ENCODE data around the gene DMPK. TPM values are rescaled to one million over a fixed set of nuclear protein-coding genes. Genes with fewer than 3 reads are reported as not detected.
"Not testable (repeated sequence)": the region's sequence is repeated elsewhere in the genome, so short reads cannot be mapped to it uniquely, and the experiment has no call there.

DMPK gene
- total RNA-seq, 2 experiments from 2014 or later = 26.4 to 32.2 TPM

DNA sequence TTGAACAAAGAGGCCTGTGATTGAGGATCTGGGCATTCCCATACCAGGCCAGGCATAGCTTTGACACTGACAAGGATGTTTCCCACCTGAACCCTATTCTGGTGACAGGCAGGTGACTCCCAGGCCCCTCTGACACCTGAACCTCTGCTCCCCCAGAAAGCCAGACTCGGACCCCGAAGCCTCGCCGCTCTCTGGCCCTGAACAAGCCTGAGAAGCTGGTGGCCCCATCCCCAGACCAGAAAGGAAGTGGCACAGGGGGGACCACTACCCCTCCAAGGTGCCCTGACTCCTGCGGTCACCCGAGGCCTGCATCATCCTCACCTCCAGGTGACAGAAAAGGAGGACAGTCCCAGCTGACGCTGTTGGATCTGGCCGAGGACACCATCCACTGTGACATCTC lies 28.0 kb downstream of the DMPK start:
- no peak for ATAC-seq (ENCODE audit: low read depth)
- Mint-ChIP-seq H3K4me1 (no peaks in the 10 kb centered on the region), H3K9me3 (no peaks in the 10 kb centered on the region), H3K27ac (no peak overlapping the region), H3K27me3 (peaks cover 2% of the 10 kb centered on the region), H3K36me3 (no peaks in the 10 kb centered on the region), H3K4me3 (no peak overlapping the region)
- no peak for DNase-seq
- POLR2A ChIA-PET = no interaction called here

DNA sequence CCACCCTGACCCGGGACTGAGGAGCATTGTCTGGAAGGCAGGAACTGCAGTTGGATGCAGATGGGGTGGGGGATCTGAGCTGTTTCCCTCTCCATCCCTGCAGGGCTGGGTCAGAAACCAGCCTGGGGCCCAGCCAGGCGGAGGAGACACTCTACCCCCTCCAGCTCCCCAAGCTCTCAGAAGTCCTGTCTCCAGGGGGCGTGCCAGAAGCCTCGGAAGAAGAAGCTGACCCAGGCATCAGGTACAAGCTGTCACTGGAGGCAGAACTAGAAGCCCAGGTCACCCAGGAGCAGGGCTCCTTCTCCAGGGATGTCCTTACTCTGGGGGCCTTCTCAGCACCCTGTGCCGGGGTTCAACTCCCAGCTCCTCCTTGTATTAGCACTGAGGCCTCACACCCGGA lies 28.7 kb downstream of the DMPK start:
- ATAC-seq (ENCODE audit: low read depth) (no peak), DNase-seq (no peak)
- Mint-ChIP-seq H3K27ac (no peak overlapping the region), H3K36me3 (no peaks in the 10 kb centered on the region), H3K9me3 (no peaks in the 10 kb centered on the region), H3K27me3 (peaks cover 2% of the 10 kb centered on the region), H3K4me1 (no peaks in the 10 kb centered on the region), H3K4me3 (no peak overlapping the region)
- POLR2A ChIA-PET = no interaction called here

DNA sequence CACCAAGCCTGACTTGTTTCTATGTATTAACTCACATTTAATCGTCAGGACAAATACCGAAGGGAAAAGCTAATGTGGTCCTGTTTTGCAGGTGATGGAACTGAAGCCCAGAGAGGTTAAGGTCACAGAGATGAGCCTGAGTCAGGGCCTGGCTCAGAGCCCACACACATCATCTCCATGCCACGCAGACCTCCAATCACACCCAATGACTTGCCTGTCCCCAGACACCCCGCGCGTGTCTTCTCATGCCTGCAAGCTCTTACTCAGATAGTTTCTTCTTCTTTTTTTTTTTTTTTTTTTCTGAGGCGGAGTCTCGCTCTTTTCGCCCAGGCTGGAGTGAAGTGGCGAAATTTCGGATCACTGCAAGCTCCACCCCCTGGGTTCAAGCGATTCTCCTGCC lies 29.7 kb downstream of the DMPK start:
- Mint-ChIP-seq H3K4me1 (no peaks in the 10 kb centered on the region), H3K4me3 (no peak overlapping the region), H3K27me3 (peaks cover 4% of the 10 kb centered on the region), H3K9me3 (no peaks in the 10 kb centered on the region), H3K36me3 (no peaks in the 10 kb centered on the region), H3K27ac (no peak overlapping the region)
- POLR2A ChIA-PET = interaction anchor here (0.6 kb wide), 1 partner anchor 367 kb away, joined by 3 read pairs; no protein-coding TSS in a partner anchor
- DNase-seq = no peak
- no peak for ATAC-seq (ENCODE audit: low read depth)

DNA sequence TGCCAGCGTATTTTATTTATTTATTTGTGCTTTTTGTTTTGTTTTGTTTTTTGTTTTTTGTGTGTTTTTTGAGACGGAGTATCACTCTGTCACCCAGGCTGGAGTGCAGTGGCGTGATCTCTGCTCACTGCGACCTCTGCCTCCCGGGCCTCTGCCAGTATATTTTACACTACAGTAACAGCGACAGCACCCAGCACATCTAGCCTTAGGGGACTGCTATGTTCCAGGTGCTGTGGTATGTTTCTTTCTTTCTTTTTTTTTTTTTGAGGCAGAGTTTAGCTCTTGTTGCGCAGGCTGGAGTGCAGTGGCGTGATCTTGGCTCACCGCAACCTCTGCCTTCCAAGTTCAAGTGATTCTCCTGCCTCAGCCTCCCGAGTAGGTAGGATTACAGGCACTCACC lies 30.8 kb downstream of the DMPK start:
- H3K36me3 Mint-ChIP-seq; H3K27ac Mint-ChIP-seq; H3K4me1 Mint-ChIP-seq; POLR2A ChIA-PET; H3K9me3 Mint-ChIP-seq; ATAC-seq (ENCODE audit: low read depth); DNase-seq; H3K4me3 Mint-ChIP-seq: not testable (repeated sequence)
- peaks cover 11% of the 10 kb centered on the region for H3K27me3 Mint-ChIP-seq

DNA sequence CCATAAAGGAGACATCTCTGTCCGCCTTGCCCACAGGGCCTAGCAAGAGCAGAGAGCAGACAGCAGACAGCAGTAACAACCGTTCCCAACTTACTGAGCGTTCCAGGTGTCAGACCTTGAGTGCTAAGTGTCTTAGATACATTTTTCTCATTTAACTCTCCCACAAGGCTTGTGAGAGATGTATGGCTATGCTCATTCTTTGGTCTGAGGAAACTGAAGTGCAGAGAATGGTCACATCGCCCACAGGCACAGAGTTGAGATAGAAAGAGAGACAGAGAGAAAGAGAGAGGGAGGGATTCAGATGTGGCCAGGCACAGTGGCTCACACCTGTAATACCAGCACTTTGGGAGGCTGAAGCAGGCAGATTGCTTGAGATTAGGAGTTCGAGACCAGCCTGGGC lies 34.8 kb downstream of the DMPK start:
- H3K4me1 Mint-ChIP-seq = no peaks in the 10 kb centered on the region
- no peak overlapping the region for H3K4me3 Mint-ChIP-seq
- H3K27me3 Mint-ChIP-seq = peaks cover 25% of the 10 kb centered on the region
- POLR2A ChIA-PET = no interaction called here
- ATAC-seq (ENCODE audit: low read depth) (no peak), DNase-seq (no peak)
- no peaks in the 10 kb centered on the region for H3K36me3 Mint-ChIP-seq
- no peak overlapping the region for H3K27ac Mint-ChIP-seq
- no peaks in the 10 kb centered on the region for H3K9me3 Mint-ChIP-seq

DNA sequence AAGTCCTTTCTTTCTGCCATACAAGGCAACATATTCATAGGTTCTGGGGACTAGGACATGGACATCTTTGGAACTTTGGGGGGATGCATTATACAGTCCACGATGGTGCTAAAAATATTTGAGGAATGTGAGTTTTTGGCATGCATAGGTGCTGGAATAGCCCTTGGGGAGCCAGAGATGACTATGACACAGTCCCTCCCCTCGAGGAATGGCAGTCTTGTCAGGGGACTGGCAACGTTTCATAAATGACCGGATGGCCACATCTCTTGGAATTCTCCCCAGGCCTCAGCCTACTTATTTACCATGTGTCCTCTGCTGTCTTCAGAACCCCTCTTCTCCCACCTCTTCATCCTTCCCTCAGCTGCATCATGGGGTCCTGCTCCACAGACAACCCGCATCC lies 35.4 kb downstream of the DMPK start:
- Mint-ChIP-seq H3K36me3 (no peaks in the 10 kb centered on the region), H3K9me3 (no peaks in the 10 kb centered on the region)
- POLR2A ChIA-PET = no interaction called here

DNA sequence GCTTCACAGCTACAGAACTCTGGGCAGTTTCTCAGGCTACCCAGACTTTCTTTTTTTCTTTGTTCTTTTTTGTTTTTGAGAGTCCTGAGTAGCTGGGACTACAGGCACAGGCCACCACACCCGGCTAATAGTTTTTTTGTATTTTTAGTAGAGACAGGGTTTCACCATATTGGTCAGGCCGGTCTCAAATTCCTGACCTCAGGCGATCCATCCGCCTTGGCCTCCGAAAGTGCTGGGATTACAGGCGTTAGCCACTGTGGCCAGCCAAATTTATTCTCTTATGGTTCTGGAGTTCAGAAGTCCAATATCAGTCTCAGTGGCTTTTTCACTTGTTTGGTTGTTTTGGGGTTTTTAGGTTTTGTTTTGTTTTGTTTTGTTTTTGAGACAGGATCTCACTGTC lies 36.7 kb downstream of the DMPK start:
- Mint-ChIP-seq H3K27me3 (peaks cover 26% of the 10 kb centered on the region), H3K9me3 (no peaks in the 10 kb centered on the region), H3K36me3 (no peaks in the 10 kb centered on the region), H3K4me3 (no peak overlapping the region), H3K27ac (no peak overlapping the region), H3K4me1 (no peaks in the 10 kb centered on the region)
- DNase-seq (no peak), ATAC-seq (ENCODE audit: low read depth) (no peak)
- POLR2A ChIA-PET = no interaction called here

More for the DNA sequence above, 35.4 kb downstream of the DMPK start:
- no peak for ATAC-seq (ENCODE audit: low read depth)
- Mint-ChIP-seq H3K4me3 (no peak overlapping the region), H3K27ac (no peak overlapping the region), H3K27me3 (peaks cover 28% of the 10 kb centered on the region), H3K4me1 (no peaks in the 10 kb centered on the region)
- no peak for DNase-seq

DNA sequence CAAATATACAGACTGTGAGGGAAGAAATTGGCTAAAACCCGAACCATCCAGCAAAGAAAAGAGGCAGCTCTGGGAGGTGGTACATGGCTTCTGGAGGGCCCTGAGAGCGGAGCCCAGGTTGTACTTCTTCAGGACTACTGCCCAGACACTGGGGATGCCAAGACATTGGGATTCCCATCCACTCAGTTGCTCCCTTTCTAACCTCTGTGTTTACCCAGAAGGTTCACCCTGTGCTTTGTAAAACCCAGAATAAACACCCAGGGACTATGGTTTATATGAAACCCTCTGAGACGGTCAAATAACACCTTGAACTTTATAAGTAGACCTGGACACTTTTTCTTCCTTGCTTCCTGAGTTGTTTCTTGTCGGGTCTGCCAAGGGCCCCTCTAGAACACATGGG lies 39.3 kb downstream of the DMPK start:
- ATAC-seq (ENCODE audit: low read depth) = no peak
- Mint-ChIP-seq H3K27me3 (peaks cover 26% of the 10 kb centered on the region), H3K4me1 (no peaks in the 10 kb centered on the region), H3K4me3 (no peak overlapping the region), H3K27ac (no peak overlapping the region), H3K9me3 (no peaks in the 10 kb centered on the region), H3K36me3 (no peaks in the 10 kb centered on the region)
- POLR2A ChIA-PET = no interaction called here
- DNase-seq = no peak

DNA sequence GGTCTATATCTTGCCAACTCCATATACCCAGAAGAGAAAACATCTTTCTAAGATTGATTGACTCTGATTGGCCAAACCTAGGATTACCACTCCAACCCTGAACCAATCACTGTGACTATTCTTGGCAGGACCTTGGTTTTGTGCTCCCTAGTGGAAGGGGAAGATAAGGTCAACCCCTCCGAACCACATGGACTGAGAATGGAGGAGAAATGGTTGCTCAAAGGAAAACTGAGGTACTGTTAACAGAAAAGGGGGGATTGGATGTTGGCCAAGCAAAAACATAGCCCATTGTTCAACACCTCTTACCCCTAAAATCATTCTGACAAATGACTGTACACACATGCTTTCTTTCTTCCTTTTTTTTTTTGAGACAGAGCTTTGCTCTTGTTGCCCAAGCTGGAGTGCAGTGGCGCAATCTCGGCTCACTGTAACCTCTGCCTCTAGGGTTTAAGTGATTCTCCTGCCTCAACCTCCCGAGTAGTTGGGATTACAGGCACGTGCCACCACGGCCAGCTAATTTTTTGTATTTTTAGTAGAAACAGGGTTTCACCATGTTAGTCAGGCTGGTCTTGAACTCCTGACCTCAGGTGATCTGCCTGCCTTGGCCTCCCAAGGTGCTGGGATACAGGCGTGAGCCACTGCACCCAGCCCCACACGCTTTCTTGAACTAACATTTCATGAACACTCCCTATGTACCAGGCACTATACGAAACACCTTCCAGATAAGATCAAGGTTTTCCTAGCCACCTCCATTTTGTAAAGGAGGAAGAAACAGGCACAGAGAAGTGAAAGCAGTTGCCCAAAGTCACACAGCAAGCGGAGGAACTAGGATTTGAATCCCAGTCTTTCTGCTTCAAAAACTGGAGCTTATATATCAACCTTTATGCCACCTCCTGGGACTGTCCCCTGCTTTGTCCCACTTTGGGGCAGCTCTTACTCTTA lies 42.5 kb downstream of the DMPK start:
- POLR2A ChIA-PET = no interaction called here

DNA sequence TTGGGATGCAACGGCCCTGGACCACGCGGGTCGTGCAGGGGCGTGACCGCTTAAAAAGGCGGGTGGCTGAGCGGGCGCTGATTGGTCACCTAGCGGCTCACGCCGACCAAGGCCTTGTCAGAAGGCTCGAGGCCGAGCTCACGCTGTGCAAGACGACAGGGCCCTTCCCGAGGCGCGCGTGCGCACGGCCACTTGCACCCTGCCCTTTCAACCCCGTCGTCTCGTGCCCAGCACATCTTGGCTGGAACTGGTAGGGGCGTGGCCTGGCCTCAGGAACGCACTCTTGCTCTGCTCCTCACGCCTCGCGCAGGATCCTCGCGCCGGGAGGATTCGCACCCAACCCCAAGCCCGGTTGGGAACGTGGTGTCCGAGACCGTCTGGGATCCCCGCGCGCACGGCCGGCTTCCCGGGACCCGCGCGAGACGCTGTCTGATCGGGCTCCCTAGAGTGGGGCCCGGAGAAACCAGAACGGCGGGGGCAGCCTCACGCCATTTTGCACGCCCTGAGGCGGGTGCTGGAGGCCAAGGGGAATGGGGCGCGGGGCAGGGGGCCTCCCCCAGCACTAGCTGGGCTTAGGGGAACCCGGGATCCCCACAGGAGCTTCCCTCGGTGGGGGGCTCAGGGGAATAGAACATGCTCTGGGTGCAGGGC lies 49.0 kb downstream of the DMPK start, which contains the start of gene MEIOSIN:
MEIOSIN (plus strand) TSS at position 280 of the 651 bp plus-strand sequence. CDS start 1,938 bp downstream, outside the sequence.
- no peak for ATAC-seq (ENCODE audit: low read depth)
- Mint-ChIP-seq H3K27ac (no peak within 1 kb of the TSS), H3K27me3 (peaks cover 9% of the 10 kb centered on the region), H3K4me1 (peaks cover 14% of the 10 kb centered on the region), H3K36me3 (peaks cover 4% of the 10 kb centered on the region), H3K9me3 (no peaks in the 10 kb centered on the region), H3K4me3 (no peak within 1 kb of the TSS)
- POLR2A ChIA-PET = no interaction called here
- no peak for DNase-seq

More for the DNA sequence above, 42.5 kb downstream of the DMPK start:
- Mint-ChIP-seq H3K4me1 (no peaks in the 10 kb centered on the region), H3K27me3 (peaks cover 15% of the 10 kb centered on the region), H3K36me3 (no peaks in the 10 kb centered on the region), H3K27ac (no peak overlapping the region), H3K9me3 (no peaks in the 10 kb centered on the region), H3K4me3 (no peak overlapping the region)
- DNase-seq = no peak
- ATAC-seq (ENCODE audit: low read depth) = no peak

DNA sequence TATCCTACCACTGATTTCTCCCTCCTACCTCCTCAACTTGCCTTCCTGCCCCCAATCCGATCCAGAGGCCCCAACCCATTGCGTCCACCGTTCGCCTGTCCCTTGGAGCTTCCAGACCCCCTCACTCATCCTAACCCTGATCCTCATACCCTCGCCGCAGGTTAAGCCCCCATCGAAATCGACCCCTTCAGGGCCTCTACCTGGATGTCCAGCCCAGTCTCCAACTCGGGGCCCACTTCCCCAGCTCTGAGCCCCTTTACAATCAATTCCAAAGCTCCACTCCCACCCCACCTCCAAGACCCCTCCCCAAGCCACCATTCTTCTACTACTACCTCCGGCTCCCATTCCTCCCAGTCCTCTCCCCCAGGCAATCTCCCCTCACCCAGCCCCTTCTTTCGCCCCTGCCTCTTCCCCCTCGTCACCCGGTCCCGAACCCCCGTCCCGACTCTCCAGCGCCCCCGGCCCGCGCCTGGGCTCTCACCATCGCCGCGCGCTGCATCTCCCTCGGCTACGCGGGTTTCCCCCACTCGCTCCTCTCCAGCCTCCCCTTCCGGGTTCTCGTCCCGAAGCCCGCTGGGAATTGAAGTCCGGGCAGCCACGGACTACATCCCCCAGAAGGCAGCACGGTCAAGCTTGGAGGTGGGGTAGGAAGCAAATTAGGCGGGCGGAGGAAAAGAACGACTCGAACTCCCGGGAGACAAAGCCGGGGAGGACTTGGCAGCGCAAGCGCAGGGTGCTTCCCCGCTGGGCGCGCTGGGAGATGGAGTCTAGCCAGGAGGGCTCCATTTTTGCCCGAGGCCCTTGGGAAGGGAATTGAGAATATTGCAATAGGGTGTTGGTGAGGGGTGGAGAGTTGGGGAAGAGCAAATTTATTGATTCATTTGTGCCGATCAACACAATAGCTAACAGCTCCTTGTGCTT lies 51.7 kb downstream of the DMPK start, which contains the start of gene FBXO46:
FBXO46 (minus strand) TSS at position 529 of the 921 bp plus-strand sequence. CDS start 17,401 bp downstream, outside the sequence.
- Mint-ChIP-seq H3K4me3 (peak within 1 kb of the TSS; percentile 100), H3K4me1 (peaks cover 21% of the 10 kb centered on the region), H3K36me3 (peaks cover 10% of the 10 kb centered on the region), H3K27ac (peak within 1 kb of the TSS; percentile 95), H3K9me3 (no peaks in the 10 kb centered on the region), H3K27me3 (peaks cover 9% of the 10 kb centered on the region)
- DNase-seq (peak; percentile 86), ATAC-seq (ENCODE audit: low read depth) (peak; percentile 98)
- POLR2A ChIA-PET = interaction anchor here (0.5 to 2.9 kb wide), 10 partner anchors 13 to 1055 kb away, joined by 3 to 47 read pairs (median 4); partner anchors contain the start of genes IRF2BP1, MYPOP, QPCTL and SIX5

DNA sequence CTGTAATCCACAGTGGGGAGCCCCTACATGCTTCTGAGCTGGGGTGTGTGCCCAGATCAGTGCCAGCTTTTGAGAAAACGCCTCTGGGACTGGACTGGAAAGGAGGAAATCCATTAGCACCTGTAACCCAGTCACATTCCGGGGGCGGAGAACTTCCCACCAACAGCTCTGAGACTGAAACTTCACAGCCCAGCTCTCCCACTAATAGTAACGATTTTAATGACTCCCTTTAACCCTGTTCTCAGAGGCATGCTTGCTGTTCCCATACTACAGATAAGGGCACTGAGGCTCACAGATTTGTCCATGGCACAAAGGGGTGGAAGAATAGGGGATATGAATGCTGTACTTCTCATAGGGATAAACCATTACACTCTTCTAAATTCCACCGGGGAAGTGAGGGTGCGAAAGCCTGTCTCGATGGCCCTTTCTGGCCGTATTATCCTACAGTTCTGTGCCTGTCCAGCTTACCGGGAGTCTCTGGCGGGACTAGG lies 52.4 kb downstream of the DMPK start:
- ATAC-seq (ENCODE audit: low read depth) (no peak), DNase-seq (no peak)

More for the DNA sequence above, 52.4 kb downstream of the DMPK start:
- H3K4me3 Mint-ChIP-seq = peak overlapping the region; percentile 100
- POLR2A ChIA-PET = interaction anchor here (0.5 to 2.9 kb wide), 4 partner anchors 12 to 41 kb away, joined by 3 to 47 read pairs (median 12); partner anchors contain the start of genes QPCTL, SIX5 and SNRPD2
- peak overlapping the region; percentile 95 for H3K27ac Mint-ChIP-seq
- peaks cover 10% of the 10 kb centered on the region for H3K36me3 Mint-ChIP-seq
- peaks cover 21% of the 10 kb centered on the region for H3K4me1 Mint-ChIP-seq
- H3K27me3 Mint-ChIP-seq = peaks cover 3% of the 10 kb centered on the region
- H3K9me3 Mint-ChIP-seq = no peaks in the 10 kb centered on the region
